Astrocyte (in vitro differentiated cells and primary cell): ENCODE data around the gene AMPH. TPM values are rescaled to one million over a fixed set of nuclear protein-coding genes. Genes with fewer than 3 reads are reported as not detected.
"Not testable (repeated sequence)": the region's sequence is repeated elsewhere in the genome, so short reads cannot be mapped to it uniquely, and the experiment has no call there.

Experiments
- DNase-seq: peaks from one replicate; pipeline ENCODE4 v3.0.0-alpha.2; 2010; ENCODE audit warnings: low read depth
- FAIRE-seq: peaks from 2 replicates; lab custom pipeline; 2011; peaks lifted over from hg19 to GRCh38; lab: Jason Lieb, UNC
- H2AFZ ChIP-seq: 2 replicates; pipeline ENCODE4 v1.6.0; 2012; ENCODE audit warnings: low read depth, low read length, inconsistent platforms
- H3K27ac ChIP-seq: 2 replicates; pipeline ENCODE4 v1.5.1; 2011; ENCODE audit warnings: low read depth, low read length, inconsistent platforms
- H3K27me3 ChIP-seq: 2 replicates; pipeline ENCODE4 v1.6.0; 2011; ENCODE audit warnings: low read length, inconsistent platforms; ENCODE audit not compliant: insufficient read depth
- H3K36me3 ChIP-seq: 2 replicates; pipeline ENCODE4 v1.5.1; 2011; ENCODE audit warnings: low read length, inconsistent platforms; ENCODE audit not compliant: insufficient read depth
- H3K4me1 ChIP-seq: 2 replicates; pipeline ENCODE4 v1.5.1; 2011; ENCODE audit warnings: low read length, inconsistent platforms; ENCODE audit not compliant: insufficient read depth
- H3K4me2 ChIP-seq: 2 replicates; pipeline ENCODE4 v1.6.0; 2012; ENCODE audit warnings: low read length, inconsistent platforms
- H3K4me3 ChIP-seq: 2 replicates; pipeline ENCODE4 v1.5.1; 2011; ENCODE audit warnings: low read depth, mild to moderate bottlenecking, low read length, inconsistent platforms; ENCODE audit not compliant: insufficient read depth
- H3K79me2 ChIP-seq: 2 replicates; pipeline ENCODE4 v1.6.0; 2012; ENCODE audit warnings: mild to moderate bottlenecking, low read length, inconsistent platforms; ENCODE audit not compliant: insufficient read depth
- H3K9ac ChIP-seq: 2 replicates; pipeline ENCODE4 v1.6.0; 2012; ENCODE audit warnings: mild to moderate bottlenecking, low read length, inconsistent platforms
- H3K9me3 ChIP-seq: 2 replicates; pipeline ENCODE4 v1.5.1; 2012; ENCODE audit warnings: low read depth, mild to moderate bottlenecking, low read length, inconsistent platforms; ENCODE audit not compliant: insufficient read depth
- H4K20me1 ChIP-seq: 2 replicates; pipeline ENCODE4 v1.6.0; 2012; ENCODE audit warnings: low read length, inconsistent platforms; ENCODE audit not compliant: insufficient read depth
- H3K27ac Mint-ChIP-seq: one replicate; pipeline ENCODE4 v1.8.0; 2021; ENCODE audit warnings: mild to moderate bottlenecking, mixed read lengths; ENCODE audit not compliant: unreplicated experiment
- H3K27me3 Mint-ChIP-seq: one replicate; pipeline ENCODE4 v1.8.0; 2021; ENCODE audit warnings: low read depth, mixed read lengths; ENCODE audit not compliant: unreplicated experiment
- H3K36me3 Mint-ChIP-seq: one replicate; pipeline ENCODE4 v1.8.0; 2021; ENCODE audit warnings: low read depth, mixed read lengths; ENCODE audit not compliant: unreplicated experiment
- H3K4me1 Mint-ChIP-seq: one replicate; pipeline ENCODE4 v1.8.0; 2021; ENCODE audit warnings: low read depth, mixed read lengths; ENCODE audit not compliant: unreplicated experiment
- H3K4me3 Mint-ChIP-seq: one replicate; pipeline ENCODE4 v1.8.0; 2021; ENCODE audit warnings: mild to moderate bottlenecking, moderate library complexity, mixed read lengths; ENCODE audit not compliant: unreplicated experiment
- H3K9me3 Mint-ChIP-seq: one replicate; pipeline ENCODE4 v1.8.0; 2021; ENCODE audit warnings: mild to moderate bottlenecking, mixed read lengths; ENCODE audit not compliant: unreplicated experiment
- CTCF ChIP-seq: IDR thresholded peaks from 2 replicates; pipeline ENCODE4 v1.5.1; 2011; ENCODE audit warnings: low read depth, mild to moderate bottlenecking, inconsistent platforms, low read length, moderate library complexity; ENCODE audit not compliant: insufficient read depth
- total RNA-seq: library from RNA; stranded (reverse); gene quantifications from 2 replicates; pipeline ENCODE4 v1.2.1, GENCODE V29; 2021

AMPH gene
- total RNA-seq, 1 donor from 2014 or later = 2.9 TPM

- H3K9me3 ChIP-seq, H3K9ac ChIP-seq, H3K36me3 ChIP-seq, H3K27me3 ChIP-seq, H3K4me1 Mint-ChIP-seq, H3K27me3 Mint-ChIP-seq, FAIRE-seq, H2AFZ ChIP-seq, H3K4me3 ChIP-seq, H3K4me3 Mint-ChIP-seq, H3K9me3 Mint-ChIP-seq, H4K20me1 ChIP-seq, H3K27ac Mint-ChIP-seq, H3K4me1 ChIP-seq, H3K79me2 ChIP-seq, H3K36me3 Mint-ChIP-seq, H3K27ac ChIP-seq, H3K4me2 ChIP-seq, DNase-seq: not testable (repeated sequence)
Observed at GRCh38 chr7:38349126-38349795, 281.9 kb downstream of the AMPH start.

DNA sequence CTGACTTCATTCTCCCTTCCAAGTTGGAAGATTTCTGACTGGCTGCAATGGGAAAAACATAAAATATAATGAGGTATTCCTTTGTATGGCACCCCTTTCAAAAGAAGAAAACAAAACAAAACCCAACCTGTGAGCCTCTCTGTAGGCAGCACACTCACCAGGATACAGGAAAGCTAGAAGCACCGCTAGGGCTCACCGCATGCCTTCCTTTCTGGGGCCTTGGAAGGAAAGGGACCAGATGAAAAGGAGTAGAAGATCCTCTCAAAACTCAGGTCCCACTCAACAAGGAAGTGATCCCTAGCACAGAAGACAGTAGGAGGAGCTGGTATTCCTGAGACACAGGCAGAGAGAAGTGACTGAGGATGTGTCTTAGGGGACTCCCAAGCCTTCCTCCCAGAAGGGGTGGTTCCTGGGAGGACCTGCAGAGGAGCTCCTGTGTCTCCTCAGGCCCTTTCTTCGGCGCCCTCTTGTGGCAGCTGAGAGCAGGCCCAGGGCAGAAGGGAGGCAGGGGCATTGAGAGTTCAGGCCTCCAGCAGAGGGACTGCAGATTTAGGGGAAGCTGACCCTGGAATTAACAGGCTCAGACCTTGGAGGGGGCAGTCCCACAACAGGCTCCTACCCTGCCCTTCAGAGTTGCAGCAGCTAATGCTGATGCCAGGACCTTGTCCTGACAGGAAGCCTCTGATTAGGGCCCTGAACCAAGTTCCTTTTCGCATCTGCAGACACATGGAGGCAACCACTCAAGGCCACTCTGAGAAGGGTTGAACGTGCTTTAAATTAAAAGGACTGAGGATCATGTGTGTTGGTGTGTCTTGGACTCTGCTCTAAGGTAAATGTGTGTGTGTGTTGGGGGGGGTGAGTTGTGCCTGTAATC lies 285.6 kb downstream of the AMPH start:
- H3K4me3 ChIP-seq, H2AFZ ChIP-seq, H3K27ac Mint-ChIP-seq, H3K36me3 ChIP-seq, H3K4me1 ChIP-seq, H3K9ac ChIP-seq, H3K9me3 ChIP-seq, H3K27ac ChIP-seq, H3K36me3 Mint-ChIP-seq, H3K9me3 Mint-ChIP-seq, H3K4me2 ChIP-seq, H3K4me3 Mint-ChIP-seq, FAIRE-seq, H3K27me3 Mint-ChIP-seq, H4K20me1 ChIP-seq, H3K79me2 ChIP-seq, H3K27me3 ChIP-seq, H3K4me1 Mint-ChIP-seq: not testable (repeated sequence)
- DNase-seq = peak; percentile 19
- peak; percentile 10 for TF ChIP-seq CTCF

DNA sequence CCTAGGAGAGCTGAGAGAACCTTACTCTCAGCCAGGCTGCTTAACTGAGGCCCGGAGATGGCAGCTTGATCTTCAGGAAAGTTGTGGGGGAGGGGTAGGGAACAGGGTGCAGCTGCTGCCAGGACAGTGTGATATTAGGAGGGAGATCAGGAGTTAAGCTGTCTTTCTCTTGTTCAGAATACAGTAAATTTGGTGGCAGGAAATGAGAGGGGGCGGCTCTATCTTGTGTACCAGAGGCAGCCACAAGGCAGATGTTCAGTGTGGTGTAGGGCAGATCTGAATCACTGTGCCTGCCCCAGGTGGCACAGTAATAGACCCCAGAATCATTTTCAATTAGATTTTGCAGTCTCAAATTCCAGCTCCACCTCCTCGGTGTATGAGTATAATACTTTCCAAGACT lies 286.4 kb downstream of the AMPH start:
- H3K27ac Mint-ChIP-seq, H3K4me1 ChIP-seq, H3K4me3 Mint-ChIP-seq: not testable (repeated sequence)

GRCh38 chr7:38342135-38342534 lies 289.0 kb downstream of the AMPH start:
- H3K4me1 Mint-ChIP-seq, H3K9me3 ChIP-seq, H3K9me3 Mint-ChIP-seq, H2AFZ ChIP-seq, H3K4me1 ChIP-seq, H3K4me3 ChIP-seq, H3K79me2 ChIP-seq, H3K27ac Mint-ChIP-seq, H3K27ac ChIP-seq, H3K9ac ChIP-seq, H3K4me3 Mint-ChIP-seq, H3K36me3 ChIP-seq, FAIRE-seq, H3K27me3 ChIP-seq, H4K20me1 ChIP-seq, DNase-seq, H3K27me3 Mint-ChIP-seq, H3K4me2 ChIP-seq, H3K36me3 Mint-ChIP-seq: not testable (repeated sequence)

More for the DNA sequence above, 286.4 kb downstream of the AMPH start:
- H3K27me3 ChIP-seq, H3K4me1 Mint-ChIP-seq, H3K9me3 Mint-ChIP-seq, H3K36me3 Mint-ChIP-seq, H3K36me3 ChIP-seq, H3K4me3 ChIP-seq, H3K9me3 ChIP-seq, H3K4me2 ChIP-seq, DNase-seq, FAIRE-seq, H4K20me1 ChIP-seq, H2AFZ ChIP-seq, H3K27me3 Mint-ChIP-seq, H3K9ac ChIP-seq, H3K27ac ChIP-seq, H3K79me2 ChIP-seq: not testable (repeated sequence)

DNA sequence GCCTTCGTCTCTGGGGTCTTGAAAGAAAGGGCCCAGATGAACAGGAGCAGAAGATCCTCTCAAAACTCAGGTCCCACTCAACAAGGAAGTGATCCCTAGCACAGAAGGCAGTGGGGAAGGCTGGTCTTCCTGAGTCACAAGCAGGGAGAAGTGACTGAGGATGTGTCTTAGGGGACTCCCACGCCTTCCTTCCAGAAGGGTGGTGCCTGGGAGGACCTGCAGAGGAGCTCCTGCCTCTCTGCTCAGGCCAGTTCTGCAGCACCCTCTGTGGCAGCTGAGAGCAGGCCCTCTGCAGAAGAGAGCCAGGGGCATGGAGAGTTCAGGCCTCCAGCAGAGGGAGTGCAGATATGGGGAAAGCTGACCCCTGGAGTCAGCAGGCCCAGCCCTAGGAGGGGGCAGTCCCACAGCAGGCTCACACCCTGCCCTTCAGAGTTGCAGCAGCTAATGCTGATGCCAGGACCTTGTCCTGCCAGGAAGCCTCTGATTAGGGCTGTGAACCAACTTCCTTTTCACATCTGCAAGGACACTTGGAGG lies 289.9 kb downstream of the AMPH start:
- not testable (repeated sequence) for H3K27ac ChIP-seq, H3K79me2 ChIP-seq, H3K4me3 ChIP-seq, H3K27ac Mint-ChIP-seq, H3K36me3 Mint-ChIP-seq, H3K9me3 Mint-ChIP-seq, H3K4me2 ChIP-seq, H4K20me1 ChIP-seq, H3K9ac ChIP-seq, DNase-seq, H3K4me1 ChIP-seq, H3K27me3 ChIP-seq, H3K4me1 Mint-ChIP-seq, H3K27me3 Mint-ChIP-seq, H3K9me3 ChIP-seq, H3K36me3 ChIP-seq, H3K4me3 Mint-ChIP-seq, H2AFZ ChIP-seq, FAIRE-seq
